SIG-M5 treated with dmso at 0.1 percent for 504 hours (cell line): Measurements from ENCODE around the gene ERO1A.

ENCODE experiments used
- DNase-seq: peaks from one replicate; lab custom pipeline; 2025; ENCODE audit not compliant: unreplicated experiment; lab: John Stamatoyannopoulos, UW

Gene ERO1A

GRCh38 chr14:52700701-52701172, 5.4 kb upstream of the ERO1A start:
- peak; percentile 20 for DNase-seq

DNA sequence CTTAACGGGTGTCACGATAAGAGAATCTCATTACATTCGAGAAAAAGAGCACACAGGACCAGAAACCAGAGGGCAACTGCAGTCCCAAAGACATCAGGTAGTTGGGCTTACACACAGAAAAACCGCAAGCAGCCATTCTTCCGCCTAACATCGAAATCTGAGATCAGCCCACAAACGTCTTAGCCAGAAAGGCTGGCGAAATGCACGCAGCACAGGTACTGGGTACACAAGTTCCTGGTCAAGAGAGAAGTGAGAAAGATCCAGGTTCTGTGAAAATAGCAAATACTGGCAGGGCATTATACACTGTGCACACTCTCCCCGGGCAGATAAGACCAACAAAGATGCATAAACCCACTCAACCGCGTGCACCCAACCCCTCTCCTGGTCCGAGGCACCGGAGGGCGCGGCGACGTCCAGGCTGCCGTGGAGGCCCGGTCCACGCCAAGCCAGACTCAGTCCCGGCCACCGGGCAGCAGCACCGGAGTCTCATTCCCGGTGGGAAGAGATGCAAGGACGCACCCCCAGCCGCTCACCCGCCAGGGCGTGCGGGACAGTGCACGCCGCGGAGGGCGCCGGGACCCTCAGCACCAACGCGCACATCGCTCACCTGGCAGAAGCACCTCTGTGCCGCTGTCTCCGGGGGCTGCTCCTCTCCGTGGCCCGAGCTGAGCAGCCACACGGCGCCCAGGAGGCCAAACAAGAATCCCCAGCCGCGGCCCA, 437 bp downstream of the ERO1A start:
- DNase-seq: peak; percentile 48

DNA sequence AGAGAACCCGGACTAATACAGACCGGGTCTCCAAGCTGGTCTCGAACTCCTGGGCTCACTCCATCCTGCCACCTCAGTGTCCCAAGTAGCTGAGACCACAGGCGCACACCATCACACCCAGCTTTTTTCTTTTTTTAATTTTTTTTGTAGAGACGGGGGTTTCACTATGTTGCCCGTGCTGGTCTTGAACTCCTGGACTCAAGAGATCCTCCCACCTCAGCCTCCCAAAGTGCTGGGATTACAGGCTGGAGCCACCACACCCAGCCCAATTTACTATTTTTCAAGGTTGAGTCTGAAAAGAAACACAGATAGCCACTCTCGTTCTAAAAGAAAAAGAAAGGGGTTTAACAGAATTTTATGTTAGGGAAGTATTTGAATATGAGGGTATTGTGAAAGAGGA, 1.8 kb downstream of the ERO1A start:
- DNase-seq: no peak

DNA sequence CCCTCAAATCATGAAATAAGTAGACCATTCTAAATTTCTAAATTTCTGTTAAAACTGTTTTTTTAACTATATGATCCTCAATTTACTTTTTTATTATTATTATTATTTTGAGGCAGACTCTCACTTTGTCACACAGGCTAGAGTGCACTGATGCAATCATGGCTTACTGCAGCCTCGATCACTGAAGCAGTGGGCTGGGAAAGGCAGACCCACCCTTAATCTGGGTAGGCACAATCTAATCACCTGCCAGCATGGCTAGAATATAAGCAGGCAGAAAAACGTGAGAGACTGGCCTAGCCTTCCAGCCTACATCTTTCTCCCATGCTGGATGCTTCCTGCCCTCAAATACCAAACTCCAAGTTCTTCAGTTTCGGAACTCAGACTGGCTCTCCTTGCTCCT, 2.3 kb downstream of the ERO1A start:
- DNase-seq: no peak

DNA sequence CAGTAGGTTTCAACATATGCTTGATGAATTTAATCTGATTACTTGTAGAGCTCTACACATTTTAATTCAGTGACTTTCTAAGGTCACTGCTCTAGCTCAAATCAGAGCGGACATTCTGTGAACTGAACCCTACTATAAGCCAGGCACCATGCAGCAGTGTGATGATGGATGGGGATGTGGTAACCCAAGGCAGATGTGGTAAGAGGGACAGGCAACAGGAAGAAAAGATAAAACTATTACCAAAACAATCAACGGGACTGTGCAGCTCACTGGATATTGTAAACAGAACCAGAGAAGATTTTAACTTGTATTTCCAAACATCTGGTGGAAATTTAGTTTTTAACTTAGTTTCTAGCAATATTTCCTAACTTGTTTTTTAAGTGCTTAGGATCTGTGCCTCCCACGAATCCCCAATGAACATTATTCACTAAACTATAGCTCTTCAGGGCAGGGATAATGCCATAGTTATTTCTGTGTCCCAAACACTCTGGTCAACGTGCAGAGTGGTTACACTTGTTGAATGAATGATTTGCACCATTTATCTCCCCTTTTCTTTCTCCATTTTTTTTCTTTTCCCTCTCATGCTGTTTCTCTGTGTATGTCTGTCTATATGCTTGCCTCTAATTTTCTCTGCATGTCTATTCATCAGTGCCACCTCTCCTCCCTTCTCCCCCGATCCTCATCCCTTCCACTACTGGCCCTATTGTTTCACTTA, 3.0 kb downstream of the ERO1A start:
- DNase-seq: peak; percentile 45

- DNase-seq: no peak
Observed at GRCh38 chr14:52690983-52691760, 4.2 kb downstream of the ERO1A start.

- no peak for DNase-seq
Observed at GRCh38 chr14:52686176-52686575, 9.2 kb downstream of the ERO1A start.

DNA sequence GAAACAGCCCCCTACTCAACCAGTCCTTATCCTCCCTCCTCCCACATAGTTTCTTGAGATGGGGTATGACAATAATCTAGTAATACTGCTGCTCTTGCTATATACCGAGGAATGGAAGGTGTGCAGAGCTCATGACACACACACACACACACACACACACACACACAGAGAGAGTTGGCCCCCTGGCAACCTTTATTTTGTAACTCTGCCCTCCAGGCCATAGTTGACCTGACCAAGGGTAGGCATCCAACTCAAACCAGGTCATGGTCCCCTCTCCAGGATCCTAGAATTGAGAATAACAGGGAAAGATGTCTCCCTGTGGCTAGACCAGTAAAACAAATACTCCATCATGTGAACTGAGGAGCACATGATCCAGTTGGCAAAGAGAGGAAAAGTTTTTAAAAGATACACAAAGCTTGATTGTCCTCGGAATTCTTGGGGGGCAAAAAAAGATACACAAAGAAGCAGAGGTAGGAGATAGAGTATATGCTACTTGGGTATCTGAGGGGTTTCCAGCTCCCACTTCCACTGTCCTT, 11.3 kb downstream of the ERO1A start:
- no peak for DNase-seq

- no peak for DNase-seq
Observed at GRCh38 chr14:52678591-52678990, 16.8 kb downstream of the ERO1A start.

- DNase-seq: no peak
Observed at GRCh38 chr14:52663850-52664249, 31.5 kb downstream of the ERO1A start.

- DNase-seq: no peak
Observed at GRCh38 chr14:52661314-52661713, 34.0 kb downstream of the ERO1A start.

DNA sequence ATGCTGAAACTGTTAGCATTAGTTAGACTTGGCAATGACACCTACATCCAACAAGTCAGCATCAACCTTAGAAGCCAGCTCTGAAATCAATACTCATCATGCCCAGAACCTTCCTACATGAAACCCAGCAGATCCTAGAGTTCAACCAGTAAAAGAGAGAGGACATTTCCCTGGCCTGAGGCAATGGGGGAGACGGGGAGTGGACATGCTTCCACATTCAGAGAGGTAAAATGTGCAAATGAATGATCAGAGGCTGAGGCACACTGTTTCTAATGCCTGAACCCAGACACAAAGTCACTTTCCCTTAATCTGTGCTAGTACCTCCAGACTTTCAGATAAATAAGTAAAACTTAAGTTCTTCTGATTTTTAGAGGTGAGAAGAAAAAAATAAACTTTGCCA, 34.5 kb downstream of the ERO1A start:
- DNase-seq: no peak

DNA sequence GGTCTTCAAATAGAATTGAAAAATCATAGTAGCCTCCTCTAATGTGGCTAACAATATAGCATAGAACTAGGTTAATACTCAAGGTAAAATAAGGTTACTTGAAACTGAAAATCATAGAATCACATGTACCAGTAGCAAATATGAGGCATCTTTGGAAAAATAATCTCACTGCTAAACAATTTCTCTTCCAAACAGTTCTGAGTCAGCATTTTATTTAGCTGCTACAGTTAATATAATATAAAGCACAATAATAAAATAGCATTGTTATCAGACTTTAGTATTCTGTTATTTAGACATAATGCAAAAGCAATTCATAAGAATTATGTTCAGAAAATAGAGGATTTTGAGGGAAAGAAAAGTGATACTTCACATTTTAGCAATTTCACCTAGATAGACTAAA, 35.0 kb downstream of the ERO1A start:
- DNase-seq: no peak

DNA sequence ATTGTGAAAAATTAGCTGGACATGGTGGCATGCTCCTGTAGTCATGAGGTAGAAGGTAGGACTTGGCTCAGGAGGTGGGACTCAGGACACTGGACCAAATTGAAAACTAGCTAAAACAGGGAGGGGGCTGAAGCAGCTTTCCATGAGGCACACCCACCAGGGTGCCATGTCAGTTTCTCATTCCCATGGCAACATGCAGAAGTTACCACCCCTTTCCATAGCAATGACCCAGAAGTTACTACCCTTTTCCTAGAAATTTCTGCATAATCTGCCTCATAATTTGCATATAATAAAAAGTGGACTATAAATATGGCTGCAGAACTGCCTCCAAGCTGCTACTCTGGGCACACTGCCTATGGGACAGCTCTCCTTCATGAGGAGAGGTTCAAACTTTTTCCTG, 38.5 kb downstream of the ERO1A start:
- DNase-seq: no peak

DNA sequence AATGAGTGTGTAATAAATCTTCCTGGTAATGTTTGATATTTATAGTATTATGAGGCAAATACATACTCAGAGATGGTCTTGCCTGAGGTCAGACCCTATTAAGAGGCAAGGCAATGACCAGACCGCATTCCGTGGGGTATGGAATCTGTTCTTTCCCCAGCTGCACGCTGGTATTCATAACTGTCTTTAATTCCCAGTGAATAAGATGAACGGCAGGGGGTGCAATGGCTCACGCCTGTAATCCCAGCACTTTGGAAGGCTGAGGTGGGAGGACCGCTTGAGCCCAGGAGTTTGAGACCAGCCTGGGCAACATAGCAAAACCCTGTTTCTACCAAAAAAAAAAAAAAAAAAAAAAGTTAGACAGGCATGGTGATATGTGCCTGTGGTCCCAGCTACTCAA, 44.6 kb downstream of the ERO1A start:
- DNase-seq: no peak

DNA sequence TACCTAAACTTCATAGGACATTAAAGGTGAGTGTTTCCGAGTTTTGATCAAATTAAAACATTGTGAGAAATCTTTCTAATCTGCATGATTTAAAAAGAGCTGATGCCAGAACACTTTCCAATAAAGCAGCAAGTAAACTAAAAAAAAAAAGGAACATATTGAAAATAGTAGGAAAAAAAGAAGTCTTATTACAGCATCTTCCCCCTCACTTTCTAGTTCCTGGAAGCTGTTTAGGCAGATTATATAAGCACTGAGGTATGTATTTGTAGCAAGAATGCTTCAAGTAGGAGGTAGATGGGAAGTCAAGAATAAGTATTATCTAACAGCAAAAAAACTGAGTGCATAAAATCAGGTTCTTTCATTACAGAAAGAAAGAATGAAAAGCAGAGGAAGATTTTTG, 45.8 kb downstream of the ERO1A start:
- DNase-seq: no peak

GRCh38 chr14:52641745-52642144, 53.6 kb downstream of the ERO1A start:
- DNase-seq: no peak

DNA sequence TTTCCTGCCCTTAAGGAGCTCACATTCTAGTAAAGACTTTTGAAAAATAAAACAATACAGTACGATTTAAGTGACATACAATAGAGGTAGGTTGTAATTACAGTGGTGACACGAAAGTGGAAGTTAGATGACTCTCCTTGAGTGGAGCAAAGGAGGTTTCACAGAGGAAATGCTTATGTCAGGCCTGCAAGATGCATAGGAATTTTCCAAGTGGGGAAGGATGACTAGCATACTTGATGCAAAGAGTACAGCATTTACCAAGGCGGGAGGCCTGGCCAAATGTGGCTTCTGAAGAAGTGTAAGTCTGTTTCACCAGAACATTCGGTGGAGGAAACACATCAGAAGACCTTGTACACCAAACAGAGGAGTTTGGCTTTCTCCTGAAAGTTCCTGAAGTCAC, 55.2 kb downstream of the ERO1A start:
- DNase-seq: no peak

DNA sequence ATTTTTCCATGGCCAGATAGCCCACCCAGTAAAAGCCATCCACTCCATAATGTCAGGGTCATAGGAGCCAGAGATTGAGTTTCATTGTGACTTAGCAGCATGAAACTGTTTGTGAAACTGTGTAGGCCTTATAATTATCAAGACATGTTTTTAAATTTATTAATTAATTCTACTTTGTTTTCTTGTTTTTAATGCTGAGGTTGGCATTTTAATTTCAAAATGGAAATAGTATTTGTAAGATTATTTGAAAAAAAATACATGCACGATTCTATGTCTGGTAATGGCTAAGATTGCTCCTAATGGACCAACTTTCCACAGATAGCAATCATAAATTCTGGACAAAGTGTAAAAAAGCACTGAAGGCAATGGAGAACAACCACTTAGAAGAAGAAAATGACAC, 75.7 kb downstream of the ERO1A start:
- no peak for DNase-seq

DNA sequence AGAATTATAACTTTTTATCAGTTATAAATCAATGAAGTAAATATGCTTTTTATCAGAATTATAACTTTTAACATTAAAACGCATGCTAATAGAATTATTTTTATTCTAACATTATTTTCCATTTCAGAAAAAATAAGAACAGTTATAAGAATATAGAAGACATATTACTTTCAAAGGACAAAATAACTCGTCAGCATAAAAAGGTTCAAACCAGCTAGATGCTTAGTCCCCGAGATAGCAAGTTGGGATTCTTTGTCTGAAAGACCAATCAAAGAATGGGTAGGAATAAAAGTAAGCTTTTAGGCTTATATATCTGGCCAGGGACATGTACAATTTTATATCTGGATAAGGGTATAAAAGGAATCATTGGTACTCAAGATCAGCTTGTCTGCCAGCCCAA, 76.8 kb downstream of the ERO1A start:
- DNase-seq: no peak

DNA sequence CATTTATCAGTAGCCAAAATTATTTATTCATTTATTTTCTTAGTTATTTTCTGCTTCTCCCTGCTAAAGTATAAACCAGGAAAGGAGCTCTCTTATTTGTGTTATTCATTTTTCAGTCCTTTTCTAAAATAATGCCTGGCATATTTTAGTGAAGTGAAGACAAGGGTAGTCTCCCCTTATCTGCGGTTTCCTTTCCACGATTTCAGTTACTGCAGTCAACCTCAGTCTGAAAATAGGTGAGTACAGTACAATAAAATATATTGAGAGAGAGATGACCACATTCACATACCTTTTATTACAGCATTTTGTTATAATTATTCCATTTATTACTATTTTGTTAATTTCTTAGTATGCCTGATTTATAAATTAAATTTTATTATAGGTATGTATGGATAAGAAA, 85.2 kb downstream of the ERO1A start:
- DNase-seq: no peak
